NCI-H2227 treated with DMSO at 0.1 percent for 48 hours (cell line): Measurements from ENCODE around the gene MOB1A.
"Not testable (repeated sequence)": the region's sequence is repeated elsewhere in the genome, so short reads cannot be mapped to it uniquely, and the experiment has no call there.

Experiments
- DNase-seq: peaks from one replicate; lab custom pipeline; 2025; lab: John Stamatoyannopoulos, UW

MOB1A gene

DNA sequence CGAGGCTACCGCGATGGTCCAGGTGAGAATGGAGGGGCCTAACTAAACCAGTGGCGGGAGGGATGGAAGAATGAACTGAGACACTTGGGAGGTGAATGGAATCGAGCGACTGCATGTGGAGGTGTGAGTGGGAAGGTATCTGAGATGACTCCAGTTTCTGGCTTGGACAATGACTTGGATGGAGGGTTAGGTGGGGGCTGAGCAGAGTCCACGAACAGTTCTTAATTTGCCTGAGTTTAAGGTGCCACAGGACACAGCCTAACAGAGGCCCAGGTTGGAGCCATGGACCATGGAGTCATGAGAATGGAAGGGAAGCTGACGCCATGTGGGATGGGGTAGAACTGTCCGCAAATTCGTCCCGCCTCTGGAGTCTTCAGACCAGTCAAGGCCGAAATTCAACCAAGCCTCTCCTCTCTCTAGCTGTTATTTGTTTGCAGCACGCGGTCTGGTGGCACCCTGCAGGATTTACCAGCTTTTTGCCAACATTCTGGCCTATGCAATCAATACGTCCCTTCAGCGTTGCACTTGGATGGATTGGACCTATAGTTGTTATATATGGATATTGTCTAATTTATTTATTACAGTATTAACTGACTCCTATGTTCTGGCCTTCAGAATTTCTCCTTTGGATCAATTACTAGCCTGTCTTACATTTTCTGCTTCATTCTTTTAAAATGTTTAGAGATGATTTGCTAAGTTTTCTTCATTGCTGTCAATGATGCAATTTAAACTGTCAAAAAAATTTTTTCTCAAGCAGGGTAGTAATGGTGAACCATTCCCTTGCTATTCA lies 30.0 kb downstream of the MOB1A start:
- no peak for DNase-seq

DNA sequence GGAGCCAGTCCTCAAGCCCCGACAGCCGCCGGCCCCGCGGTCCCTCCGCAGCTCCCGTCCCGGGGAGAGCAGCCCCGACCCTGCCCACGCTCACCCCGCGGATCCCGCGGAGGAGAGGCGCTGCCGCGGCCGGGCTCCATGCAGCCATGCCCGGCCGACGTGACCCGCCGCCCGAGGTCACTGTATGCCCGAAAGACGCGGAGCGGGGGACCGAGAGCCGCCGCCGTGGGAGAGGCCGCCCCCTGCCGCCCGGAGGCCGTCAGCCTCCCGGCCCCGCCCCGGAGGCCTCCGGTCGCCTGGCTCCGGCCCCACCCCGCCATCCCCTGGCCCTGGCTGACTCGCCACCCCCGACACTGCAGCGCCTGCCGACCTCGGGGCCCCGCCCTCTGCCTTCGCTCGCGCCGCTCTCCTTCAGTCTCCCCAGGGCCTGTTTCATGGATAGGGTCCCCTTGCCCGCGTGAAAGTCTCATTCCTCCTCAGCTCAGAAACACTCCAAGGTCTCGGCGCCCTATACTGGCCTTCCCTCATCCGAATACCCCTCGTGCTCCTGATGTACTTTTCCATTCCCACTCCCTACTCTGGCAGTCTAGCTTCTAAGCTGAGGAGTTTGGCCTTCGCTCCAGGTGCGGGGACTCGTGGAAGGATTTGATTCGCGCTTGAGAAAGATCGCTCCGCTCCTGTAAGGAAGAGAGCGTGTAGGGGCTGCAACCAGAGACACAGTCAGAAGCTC lies 30.8 kb downstream of the MOB1A start, which contains the start of gene BOLA3:
BOLA3 (minus strand) TSS at position 186 of the 730 bp plus-strand sequence; CDS start at position 148, 38 bp downstream.
- peak; percentile 74 for DNase-seq

DNA sequence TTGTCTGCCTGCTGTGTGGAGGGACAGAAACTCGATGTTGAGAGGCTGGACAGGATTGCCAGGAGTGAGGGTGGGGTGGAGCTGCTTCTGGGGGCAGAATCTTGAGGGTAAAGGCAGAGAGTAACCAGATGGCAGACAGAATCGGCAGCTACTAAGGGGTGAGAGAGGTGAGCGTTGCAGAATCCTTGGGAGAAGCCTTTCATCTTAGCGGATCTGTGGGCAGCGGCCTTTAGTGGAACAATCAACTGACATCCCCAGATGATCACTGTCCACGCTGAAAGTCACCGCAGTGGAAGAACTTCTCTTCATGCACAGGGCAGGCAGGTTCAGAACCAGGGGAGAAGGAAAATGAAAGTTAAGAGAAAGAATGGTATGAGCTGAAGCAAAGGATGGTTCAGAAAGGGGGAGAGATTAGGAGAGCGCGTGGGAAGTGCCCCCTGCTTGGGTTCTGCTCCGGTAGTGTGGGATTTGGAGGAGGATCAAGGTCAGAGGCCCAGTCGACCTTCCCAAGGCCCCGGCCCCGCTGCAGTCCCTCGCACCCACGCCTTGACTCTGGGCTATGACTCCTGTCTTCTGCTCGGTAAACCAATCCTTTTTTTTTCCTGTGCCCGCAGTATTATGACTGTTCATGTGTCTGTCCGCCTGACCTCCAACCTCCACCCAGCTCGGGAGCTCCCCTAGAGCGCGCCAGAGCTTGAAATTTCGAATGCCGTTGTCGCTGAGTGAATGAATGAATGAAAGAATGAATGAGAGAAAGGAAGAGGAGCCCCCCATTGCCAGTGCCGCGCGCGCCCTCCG lies 31.6 kb downstream of the MOB1A start:
- no peak for DNase-seq

DNA sequence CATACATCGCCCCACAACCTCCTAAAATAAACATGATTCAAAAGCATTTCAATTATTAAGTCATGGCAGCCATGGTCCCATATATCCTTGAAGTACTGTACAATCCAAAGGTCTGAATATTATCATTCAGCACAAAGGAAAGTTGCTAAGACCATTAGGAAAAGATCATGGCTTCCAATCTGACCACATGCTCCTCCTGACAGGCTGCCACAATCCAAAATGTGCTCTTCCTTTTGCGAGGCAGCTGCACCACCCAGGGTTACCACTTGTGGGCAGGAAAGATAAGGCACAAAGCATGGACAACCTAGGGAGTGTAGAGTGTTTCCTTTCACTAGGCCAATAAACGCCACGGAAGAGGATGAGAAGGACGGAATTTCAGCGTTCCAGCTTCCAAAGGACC lies 36.3 kb downstream of the MOB1A start:
- no peak for DNase-seq

DNA sequence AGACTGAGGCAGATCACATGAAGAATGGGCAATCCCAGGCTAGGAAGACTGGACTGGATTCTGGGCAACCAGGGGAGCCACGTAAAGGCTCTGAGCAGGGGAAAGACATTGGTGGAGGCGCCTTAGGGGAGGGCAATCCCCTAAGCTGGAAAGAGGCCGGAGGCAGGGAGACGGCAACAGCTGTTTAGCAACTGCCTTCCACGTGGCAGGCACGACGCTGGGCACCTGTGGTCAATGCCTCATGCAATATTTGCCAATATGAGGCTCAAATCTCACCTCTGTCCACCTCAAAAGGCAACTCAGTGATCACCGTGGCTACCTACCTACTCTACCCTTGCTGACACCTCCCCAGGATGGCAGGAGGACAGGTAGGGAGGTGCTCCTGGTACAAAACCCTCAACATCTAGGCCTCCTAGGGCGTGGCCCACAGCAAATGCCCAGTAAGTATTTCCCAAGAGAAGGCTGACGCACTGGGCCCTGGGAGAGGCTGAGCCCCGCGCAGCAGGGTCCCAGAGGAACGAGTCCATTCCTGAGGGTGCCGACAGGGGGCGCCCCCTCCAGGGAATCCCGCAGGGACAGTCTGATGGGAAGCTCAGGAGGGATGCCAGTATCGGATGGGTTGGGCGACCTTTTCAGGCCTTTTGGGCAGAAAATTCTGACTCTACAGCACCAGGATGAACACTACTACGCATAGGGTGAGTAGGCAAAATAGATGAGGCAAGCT lies 39.9 kb downstream of the MOB1A start:
- no peak for DNase-seq

DNA sequence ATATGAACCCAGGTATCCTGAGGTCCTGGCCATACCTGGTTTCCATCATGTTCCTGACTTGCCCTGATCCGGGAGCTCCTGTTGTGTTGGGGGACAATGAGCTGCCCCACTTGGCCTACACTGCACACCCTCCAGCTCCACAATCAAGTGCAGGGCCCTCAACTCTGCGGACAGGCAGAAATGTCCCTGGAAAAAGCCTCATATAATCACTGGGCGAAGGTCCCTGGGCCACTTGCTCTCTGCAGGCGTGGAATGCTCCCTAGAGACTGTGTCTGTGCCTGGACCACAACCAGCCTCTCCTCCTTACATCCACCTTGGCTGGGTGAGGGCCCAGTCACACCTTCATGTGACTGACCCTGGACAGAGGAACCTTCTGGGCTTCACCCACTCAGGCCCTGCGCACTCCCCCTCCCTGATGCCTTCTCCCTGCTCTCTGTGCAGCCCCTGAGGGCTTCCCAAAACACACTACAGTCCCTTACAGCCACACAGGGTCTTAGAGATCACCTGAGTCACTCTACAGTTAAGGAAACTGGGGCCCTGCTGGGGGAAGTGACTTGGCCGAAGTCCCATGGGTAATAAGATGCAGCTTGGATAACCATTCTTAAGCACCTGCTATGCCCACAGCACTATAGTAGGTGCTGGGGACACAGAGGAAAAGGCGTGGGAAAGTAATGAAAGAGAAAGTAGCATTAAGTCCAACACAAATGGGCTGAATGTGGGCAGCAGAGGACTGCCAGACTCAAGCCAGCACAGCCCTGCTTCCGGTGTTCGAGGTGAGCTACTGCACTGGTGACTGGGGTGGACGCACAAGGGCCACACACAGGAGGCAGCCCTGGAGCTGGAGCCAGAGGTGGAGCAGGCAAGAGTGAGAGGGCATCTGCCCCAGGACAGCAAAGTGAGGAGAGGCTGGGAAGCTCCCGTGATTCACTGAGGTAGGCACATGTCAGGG lies 40.8 kb downstream of the MOB1A start:
- no peak for DNase-seq

DNA sequence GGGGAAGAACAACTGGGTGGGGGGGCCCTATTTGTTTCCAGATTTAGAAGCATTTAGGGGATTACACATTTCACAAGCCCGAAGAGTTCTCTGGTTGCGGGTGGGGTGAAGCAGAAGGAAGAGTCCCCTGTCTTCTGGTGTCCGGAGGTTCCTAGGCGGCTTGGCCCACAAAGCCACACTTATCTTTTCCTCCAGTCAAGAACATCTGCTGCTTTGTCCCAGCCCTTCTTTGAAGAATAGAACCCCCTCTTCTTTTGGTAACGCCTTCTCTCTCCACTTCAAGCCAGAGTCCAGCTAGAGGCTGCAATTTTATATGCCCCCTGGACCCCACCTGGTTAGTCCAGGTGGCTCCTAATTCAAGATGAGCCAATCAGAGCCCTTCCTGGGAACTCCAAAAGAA lies 46.8 kb downstream of the MOB1A start:
- DNase-seq = no peak

DNA sequence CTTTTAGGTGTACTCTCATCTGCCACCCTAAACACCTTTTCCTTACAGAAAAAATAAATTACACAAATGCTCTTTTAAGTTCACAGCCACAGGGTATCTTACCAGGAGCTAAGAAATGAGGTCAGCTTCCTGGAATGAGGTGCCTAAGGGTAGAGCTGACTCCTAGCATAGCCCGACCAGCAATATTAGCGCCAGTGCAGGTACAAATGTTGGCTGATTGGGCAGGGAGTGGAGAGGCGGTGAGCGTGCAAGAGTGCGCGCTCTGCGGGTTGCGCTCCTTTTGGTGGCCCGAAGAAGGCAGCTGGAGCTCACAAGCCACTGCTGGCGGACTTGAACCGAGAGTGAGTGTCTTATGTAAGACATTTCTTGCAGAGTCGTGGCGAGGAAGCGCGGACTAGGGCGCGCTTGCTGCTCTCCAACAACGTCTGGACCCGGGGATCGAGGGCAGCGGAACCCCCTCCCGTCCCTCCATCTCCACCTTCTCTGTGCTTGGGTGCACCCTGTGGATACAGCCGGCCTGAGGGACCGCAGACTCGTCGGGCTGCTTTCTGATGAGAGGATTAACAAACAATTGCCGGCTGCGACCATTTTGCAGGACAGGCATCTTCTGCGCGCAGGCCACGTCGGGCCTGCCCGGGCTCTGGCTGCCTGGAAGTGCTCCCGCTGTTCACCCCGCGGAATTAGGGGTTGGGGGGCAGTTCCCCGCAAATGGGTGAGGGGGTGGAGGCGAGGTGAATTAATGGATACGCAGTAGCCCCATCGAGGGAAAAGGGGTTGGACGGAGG lies 48.3 kb downstream of the MOB1A start:
- no peak for DNase-seq

DNA sequence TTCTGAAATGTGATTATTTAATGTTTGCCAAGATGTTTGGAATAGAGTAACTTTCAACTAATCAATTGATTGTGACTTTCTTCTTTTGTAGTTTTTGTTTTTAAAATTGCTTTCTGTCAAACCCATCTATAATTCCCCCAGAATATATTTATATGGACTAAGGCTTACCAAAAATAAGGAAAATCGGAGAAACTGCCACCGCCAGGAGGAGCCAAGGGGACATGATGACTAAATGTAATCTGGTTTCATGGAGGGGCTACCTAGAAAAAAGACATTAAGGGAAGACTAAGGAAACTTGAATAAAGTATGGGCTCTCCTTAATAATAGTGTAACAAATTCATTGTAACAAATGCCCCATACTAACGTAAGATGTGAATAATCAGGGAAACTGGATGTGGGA lies 50.5 kb downstream of the MOB1A start:
- no peak for DNase-seq

DNA sequence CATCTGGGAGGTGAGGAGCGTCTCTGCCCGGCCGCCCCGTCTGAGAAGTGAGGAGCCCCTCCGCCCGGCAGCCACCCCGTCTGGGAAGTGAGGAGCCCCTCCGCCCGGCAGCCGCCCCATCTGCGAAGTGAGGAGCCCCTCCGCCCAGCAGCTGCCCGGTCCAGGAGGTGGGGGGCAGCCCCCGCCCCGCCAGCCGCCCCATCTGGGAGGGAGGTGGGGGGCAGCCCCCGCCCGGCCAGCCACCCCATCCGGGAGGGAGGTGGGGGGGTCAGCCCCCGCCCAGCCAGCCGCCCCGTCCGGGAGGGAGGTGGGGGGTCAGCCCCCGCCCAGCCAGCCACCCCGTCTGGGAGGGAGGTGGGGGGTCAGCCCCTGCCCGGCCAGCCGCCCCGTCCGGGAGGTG lies 54.7 kb downstream of the MOB1A start:
- not testable (repeated sequence) for DNase-seq

DNA sequence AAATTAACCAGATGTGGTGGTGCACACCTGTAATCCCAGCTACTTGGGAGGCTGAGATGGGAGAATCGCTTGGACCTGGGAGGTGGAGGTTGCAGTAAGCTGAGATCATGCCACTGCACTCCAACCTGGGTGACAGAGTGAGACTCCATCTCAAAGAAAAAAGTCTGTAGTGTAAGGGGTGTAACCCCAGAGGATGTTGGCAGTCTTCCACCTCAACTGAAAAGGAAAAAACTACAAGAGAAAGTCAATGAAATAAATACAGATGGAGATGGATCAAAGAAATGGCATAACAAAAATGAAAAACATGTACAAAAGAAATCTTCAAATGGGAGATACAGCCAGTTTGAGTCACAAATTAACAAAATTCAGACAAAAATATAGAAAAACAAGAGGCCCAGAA lies 56.8 kb downstream of the MOB1A start:
- not testable (repeated sequence) for DNase-seq

DNA sequence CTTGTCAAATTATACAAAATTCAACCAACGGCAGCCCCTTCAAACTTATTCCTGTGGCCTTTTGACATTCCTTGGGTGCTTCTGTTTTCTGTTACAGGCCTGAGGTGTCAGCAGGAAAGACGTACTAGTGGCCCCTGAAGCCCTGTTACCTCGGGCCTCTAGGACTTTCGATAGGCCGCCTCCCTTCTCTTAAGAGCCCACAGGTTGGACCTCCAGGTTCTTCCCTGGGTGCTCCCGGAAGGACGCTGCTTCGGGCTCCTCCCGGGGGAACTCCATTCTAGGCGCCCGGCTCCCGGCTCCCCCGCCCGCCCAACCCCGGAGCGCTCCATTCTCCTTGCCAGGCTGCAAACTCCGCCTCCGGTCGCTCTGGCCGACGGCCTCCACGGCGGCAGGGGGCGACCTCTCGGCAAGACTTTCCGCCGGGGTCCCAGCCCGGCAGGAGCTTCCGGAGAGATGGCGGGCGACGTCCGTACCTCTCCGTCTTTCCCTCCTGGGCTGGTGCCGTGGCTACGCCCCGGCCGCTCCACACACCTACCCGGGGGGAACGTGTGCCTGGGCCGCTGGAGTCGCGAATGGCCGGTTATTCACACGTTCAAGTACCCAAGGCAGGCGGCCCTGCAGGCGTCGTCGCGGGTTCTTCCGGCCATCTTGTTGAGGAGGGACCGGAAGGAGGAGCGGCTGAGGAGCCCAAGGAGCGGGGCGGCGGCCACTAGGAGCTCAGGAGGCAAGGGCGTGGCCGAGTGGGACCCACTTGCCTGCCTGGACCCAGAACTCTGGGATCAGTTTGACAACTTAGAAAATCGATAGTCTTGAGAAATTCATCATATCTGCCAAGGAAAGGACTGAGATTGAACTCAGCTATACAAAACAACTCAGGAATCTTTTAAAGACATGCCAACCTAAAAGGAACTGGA lies 58.5 kb downstream of the MOB1A start:
- DNase-seq = peak; percentile 92

DNA sequence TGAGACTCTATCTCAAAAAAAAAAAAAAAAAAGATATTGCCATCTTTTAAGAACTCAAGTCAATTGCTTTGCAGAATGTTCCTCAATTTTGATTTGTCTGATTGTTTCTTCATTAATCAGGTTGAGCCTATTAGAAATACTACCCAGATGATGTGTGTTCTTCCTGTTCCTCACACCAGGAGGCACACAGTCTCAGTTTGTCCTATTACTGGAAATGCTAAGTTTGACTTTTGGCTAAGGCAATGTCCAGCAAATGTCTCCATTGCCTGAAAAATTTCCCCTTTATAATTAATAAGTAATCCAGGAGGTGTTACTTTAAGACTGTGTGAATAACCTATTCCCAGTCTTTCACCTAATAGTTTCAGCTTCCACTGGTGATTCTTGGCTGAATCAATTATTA lies 59.3 kb downstream of the MOB1A start:
- DNase-seq = no peak

DNA sequence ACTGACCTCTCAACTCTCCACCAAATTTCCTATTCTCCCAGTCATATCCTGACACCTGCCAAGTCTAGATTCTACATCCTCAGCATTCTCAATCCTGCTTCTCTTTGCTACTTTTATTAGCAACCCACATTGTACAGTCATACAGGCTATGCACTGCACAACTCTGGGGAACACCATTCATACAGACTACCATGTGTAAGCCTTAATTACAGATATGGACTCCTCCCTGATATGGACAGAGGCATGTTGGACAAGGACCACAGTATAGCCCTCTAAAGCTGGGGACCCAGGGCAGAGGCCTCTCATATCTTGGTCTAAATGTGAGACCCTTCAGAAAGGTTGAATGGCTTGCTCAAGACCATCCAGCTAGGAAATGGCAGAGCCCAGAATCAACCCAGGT lies 67.3 kb downstream of the MOB1A start:
- DNase-seq = no peak

DNA sequence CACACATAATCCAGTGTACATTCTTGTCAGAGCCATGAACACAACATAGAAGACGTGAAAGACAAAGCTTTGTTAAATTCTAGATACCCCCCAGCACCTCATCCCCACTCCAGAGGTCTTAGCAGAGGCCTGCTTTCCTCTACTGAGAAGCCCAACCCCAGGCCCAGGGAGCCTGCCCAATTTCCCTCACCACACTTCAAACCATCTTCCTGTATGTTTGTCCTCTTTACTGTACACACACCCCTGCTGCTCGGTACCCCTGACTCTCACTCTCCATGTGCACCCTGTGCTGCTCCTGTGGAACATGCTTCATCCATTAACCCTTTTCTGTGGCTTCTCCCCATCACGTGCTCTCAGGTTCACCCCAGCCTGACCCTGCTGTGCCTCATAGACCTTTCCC lies 68.1 kb downstream of the MOB1A start:
- DNase-seq = no peak

DNA sequence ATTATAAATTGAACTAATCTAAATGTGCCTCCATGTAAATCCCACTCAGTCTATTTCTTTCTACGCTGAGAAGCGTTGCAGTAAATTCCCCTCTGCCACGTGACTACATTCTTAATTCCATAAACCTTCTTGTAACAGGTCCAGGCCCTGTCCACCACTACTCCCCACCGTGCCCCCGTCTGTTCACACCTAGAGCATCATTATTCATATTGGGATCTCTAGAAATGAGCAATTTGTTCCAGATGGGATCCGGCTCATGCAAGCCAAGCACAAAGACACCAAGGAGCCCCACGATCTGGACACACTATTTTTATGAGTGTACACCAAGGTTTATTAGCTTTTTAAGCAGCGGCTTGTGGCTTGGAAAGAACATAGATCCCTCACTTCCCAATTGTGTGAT lies 69.1 kb downstream of the MOB1A start:
- no peak for DNase-seq

DNA sequence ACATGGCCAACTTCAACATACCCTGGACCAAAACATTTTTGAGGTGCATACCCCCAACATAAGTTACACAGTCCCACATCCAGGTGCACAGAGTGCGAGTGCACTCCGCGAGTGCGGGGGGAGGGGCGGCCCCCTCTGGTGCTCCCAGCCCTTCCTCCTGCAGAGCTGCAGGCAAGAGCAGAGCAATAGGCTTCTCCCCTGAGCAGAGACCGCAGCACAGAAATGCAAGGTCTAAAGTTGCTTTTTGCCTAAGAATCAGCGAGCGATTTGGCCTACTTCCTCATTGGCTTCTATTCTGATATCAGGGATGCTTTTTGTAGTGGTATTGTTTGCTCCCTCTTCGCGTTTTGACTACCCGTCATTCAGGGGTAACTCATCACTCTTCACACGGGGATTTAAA lies 71.6 kb downstream of the MOB1A start:
- DNase-seq = no peak

DNA sequence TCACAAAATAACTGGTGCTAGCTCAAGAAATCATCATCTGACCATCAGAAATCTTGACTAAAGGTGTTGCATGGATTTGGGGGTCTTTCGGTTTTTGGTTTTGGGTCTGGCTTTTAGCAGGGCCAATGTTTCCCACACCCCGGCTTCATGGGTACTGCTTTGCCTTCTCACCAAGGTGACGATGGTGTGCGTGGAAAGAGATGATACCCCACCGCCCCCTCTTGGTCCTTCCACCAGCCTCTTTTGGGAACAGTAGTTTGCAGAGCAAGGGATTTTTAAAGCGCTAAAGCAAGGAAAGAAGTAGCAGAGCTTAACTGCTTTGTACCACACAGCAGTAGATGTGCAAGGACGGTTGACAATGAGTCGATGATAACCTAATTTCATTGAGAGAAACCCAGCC lies 73.3 kb downstream of the MOB1A start:
- no peak for DNase-seq

DNA sequence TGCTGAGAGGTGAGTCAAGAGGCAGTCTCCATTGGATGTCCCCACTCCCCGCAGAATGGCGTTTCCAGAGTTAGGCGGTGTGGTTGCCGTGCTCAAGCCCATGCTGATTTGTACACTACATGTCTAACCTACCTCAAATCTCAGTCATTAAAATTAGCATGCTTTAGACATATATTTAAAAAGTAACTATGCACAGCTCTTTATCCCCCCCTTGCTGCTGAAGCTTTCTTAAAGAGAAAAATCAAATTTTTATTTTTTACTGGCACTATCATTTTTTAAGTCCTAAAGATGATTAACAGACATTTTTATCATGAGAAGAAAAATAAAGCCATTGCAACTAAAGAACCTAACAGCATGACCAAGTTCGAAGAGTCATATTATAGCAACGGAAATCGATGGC lies 73.8 kb downstream of the MOB1A start:
- DNase-seq = no peak
